ENCODE results near the gene IL1RL2.
A peak's percentile ranks its signal among the peaks of the same experiment; 100 is the strongest.

IL1RL2 gene

GRCh38 chr2:102186791-102187495 is at the start of gene IL1RL2:
Gene IL1RL2, plus strand, starts transcription at chr2:102187023. Its CDS starts 845 bp downstream, at chr2:102187868.
- no peak for DNase-seq (ENCODE audit: low spot score)

- no peak for DNase-seq (ENCODE audit: low spot score)
Observed at GRCh38 chr2:102137138-102137537, 49.7 kb upstream of the IL1RL2 start.

- no peak for DNase-seq (ENCODE audit: low spot score)
Observed at GRCh38 chr2:102138331-102138730, 48.5 kb upstream of the IL1RL2 start.

- DNase-seq (ENCODE audit: low spot score), result no peak
Observed at GRCh38 chr2:102139851-102140250, 47.0 kb upstream of the IL1RL2 start.

- no peak for DNase-seq (ENCODE audit: low spot score)
Observed at GRCh38 chr2:102140377-102140776, 46.4 kb upstream of the IL1RL2 start.

- DNase-seq (ENCODE audit: low spot score), result no peak
Observed at GRCh38 chr2:102141011-102141943, 45.5 kb upstream of the IL1RL2 start.

- peak; percentile 57 for DNase-seq (ENCODE audit: low spot score)
Observed at GRCh38 chr2:102141970-102142828, 44.6 kb upstream of the IL1RL2 start, which contains the start of gene IL1R1. Gene IL1R1, plus strand, starts transcription at chr2:102142746. Its CDS starts 14,979 bp downstream, at chr2:102157725.

GRCh38 chr2:102142829-102143449 is 43.9 kb upstream of the IL1RL2 start:
- DNase-seq (ENCODE audit: low spot score), result no peak

GRCh38 chr2:102143450-102143985 is 43.3 kb upstream of the IL1RL2 start:
- DNase-seq (ENCODE audit: low spot score), result no peak

- no peak for DNase-seq (ENCODE audit: low spot score)
Observed at GRCh38 chr2:102144128-102144527, 42.7 kb upstream of the IL1RL2 start.

- no peak for DNase-seq (ENCODE audit: low spot score)
Observed at GRCh38 chr2:102145107-102145506, 41.7 kb upstream of the IL1RL2 start.

- DNase-seq (ENCODE audit: low spot score), result no peak
Observed at GRCh38 chr2:102145934-102146333, 40.9 kb upstream of the IL1RL2 start.

- no peak for DNase-seq (ENCODE audit: low spot score)
Observed at GRCh38 chr2:102147935-102148334, 38.9 kb upstream of the IL1RL2 start.

GRCh38 chr2:102149243-102149642 is 37.6 kb upstream of the IL1RL2 start:
- DNase-seq (ENCODE audit: low spot score), result no peak

GRCh38 chr2:102149644-102150455 is 37.0 kb upstream of the IL1RL2 start:
- no peak for DNase-seq (ENCODE audit: low spot score)

GRCh38 chr2:102154364-102154763 is 32.5 kb upstream of the IL1RL2 start:
- no peak for DNase-seq (ENCODE audit: low spot score)

- DNase-seq (ENCODE audit: low spot score), result no peak
Observed at GRCh38 chr2:102154946-102155702, 31.7 kb upstream of the IL1RL2 start.

GRCh38 chr2:102155703-102156515 is 30.9 kb upstream of the IL1RL2 start:
- no peak for DNase-seq (ENCODE audit: low spot score)

Data from COLO829 (cell line).